Endothelial cell (in vitro differentiated cells): ENCODE data around the gene RAPGEF1. TPM values are rescaled to one million over a fixed set of nuclear protein-coding genes. Genes with fewer than 3 reads are reported as not detected.

Experiments used
- DNase-seq: peaks from one replicate; pipeline ENCODE4 v3.0.0; 2021; ENCODE audit warnings: low spot score
- H3K27ac Mint-ChIP-seq: one replicate; pipeline ENCODE4 v1.8.0; 2021; ENCODE audit warnings: mixed read lengths, inconsistent platforms; ENCODE audit not compliant: unreplicated experiment
- H3K27me3 Mint-ChIP-seq: one replicate; pipeline ENCODE4 v1.8.0; 2021; ENCODE audit warnings: mild to moderate bottlenecking, moderate library complexity, mixed read lengths, inconsistent platforms; ENCODE audit not compliant: unreplicated experiment
- H3K36me3 Mint-ChIP-seq: one replicate; pipeline ENCODE4 v1.8.0; 2021; ENCODE audit warnings: mild to moderate bottlenecking, low read depth, mixed read lengths, inconsistent platforms; ENCODE audit not compliant: unreplicated experiment
- H3K4me1 Mint-ChIP-seq: one replicate; pipeline ENCODE4 v1.8.0; 2021; ENCODE audit warnings: mild to moderate bottlenecking, mixed read lengths, inconsistent platforms; ENCODE audit not compliant: unreplicated experiment
- H3K4me3 Mint-ChIP-seq: one replicate; pipeline ENCODE4 v1.8.0; 2021; ENCODE audit warnings: mild to moderate bottlenecking, mixed read lengths, inconsistent platforms; ENCODE audit not compliant: unreplicated experiment
- H3K9me3 Mint-ChIP-seq: one replicate; pipeline ENCODE4 v1.8.0; 2021; ENCODE audit warnings: mixed read lengths, inconsistent platforms; ENCODE audit not compliant: unreplicated experiment
- CTCF ChIP-seq: fragments of 200-600 bp; sonication (generic); IDR thresholded peaks from one replicate; pipeline ENCODE4 v1.5.0; 2021; ENCODE audit warnings: antibody characterized with exemption; ENCODE audit not compliant: unreplicated experiment
- total RNA-seq: library from RNA; stranded (reverse); fragmentation: NEBNext Ultra II Directional; extraction: Animal tissue kit (Norgen Biotek cat#: 25700); gene quantifications from one replicate; pipeline ENCODE4 v1.2.1, GENCODE V29; 2021; ENCODE audit not compliant: unreplicated experiment

RAPGEF1 gene
- total RNA-seq, 1 donor from 2014 or later = 226 TPM

GRCh38 chr9:131771646-131772045, 31.8 kb upstream of the RAPGEF1 start:
- no peak for TF ChIP-seq CTCF
- no peak for DNase-seq
- Mint-ChIP-seq H3K4me1 (no peaks in the 10 kb centered on the region), H3K36me3 (no peaks in the 10 kb centered on the region), H3K27ac (no peak overlapping the region), H3K27me3 (no peaks in the 10 kb centered on the region), H3K9me3 (no peaks in the 10 kb centered on the region), H3K4me3 (no peak overlapping the region)

GRCh38 chr9:131769361-131769760, 29.5 kb upstream of the RAPGEF1 start:
- Mint-ChIP-seq H3K4me3 (no peak overlapping the region), H3K27me3 (no peaks in the 10 kb centered on the region), H3K27ac (no peak overlapping the region), H3K9me3 (no peaks in the 10 kb centered on the region), H3K36me3 (no peaks in the 10 kb centered on the region), H3K4me1 (no peaks in the 10 kb centered on the region)
- no peak for TF ChIP-seq CTCF
- DNase-seq = no peak

- no peak for DNase-seq
- H3K27ac Mint-ChIP-seq = no peak overlapping the region
- H3K4me1 Mint-ChIP-seq = no peaks in the 10 kb centered on the region
- peaks cover 2% of the 10 kb centered on the region for H3K27me3 Mint-ChIP-seq
- no peak overlapping the region for H3K4me3 Mint-ChIP-seq
- TF ChIP-seq CTCF = no peak
- no peaks in the 10 kb centered on the region for H3K9me3 Mint-ChIP-seq
- no peaks in the 10 kb centered on the region for H3K36me3 Mint-ChIP-seq
Observed at GRCh38 chr9:131764568-131764967, 24.7 kb upstream of the RAPGEF1 start.

GRCh38 chr9:131762356-131762932, 22.6 kb upstream of the RAPGEF1 start:
- Mint-ChIP-seq H3K9me3 (no peaks in the 10 kb centered on the region), H3K27ac (no peak overlapping the region), H3K36me3 (no peaks in the 10 kb centered on the region), H3K4me3 (no peak overlapping the region), H3K27me3 (peaks cover 2% of the 10 kb centered on the region), H3K4me1 (no peaks in the 10 kb centered on the region)
- peak; percentile 99 for TF ChIP-seq CTCF
- DNase-seq = peak; percentile 89

- Mint-ChIP-seq H3K27me3 (peaks cover 2% of the 10 kb centered on the region), H3K27ac (no peak overlapping the region), H3K4me3 (no peak overlapping the region), H3K4me1 (no peaks in the 10 kb centered on the region), H3K9me3 (no peaks in the 10 kb centered on the region), H3K36me3 (no peaks in the 10 kb centered on the region)
- TF ChIP-seq CTCF = no peak
- DNase-seq = no peak
Observed at GRCh38 chr9:131759017-131759647, 19.3 kb upstream of the RAPGEF1 start.
